ACC112 (cell line): Measurements from ENCODE around the gene TSPEAR.
"Not testable (repeated sequence)": the region's sequence is repeated elsewhere in the genome, so short reads cannot be mapped to it uniquely, and the experiment has no call there.

Experiments used
- H2AFZ ChIP-seq: fragments of 200-600 bp; sonication (generic); one replicate; pipeline ENCODE4 v1.6.0; 2017; ENCODE audit warnings: antibody characterized with exemption, low read length; ENCODE audit not compliant: unreplicated experiment
- H3K27ac ChIP-seq: fragments of 200-600 bp; sonication (generic); 2 replicates; pipeline ENCODE4 v1.5.1; 2014; ENCODE audit warnings: low read depth, mild to moderate bottlenecking, antibody characterized with exemption, low read length, moderate library complexity
- H3K27me3 ChIP-seq: fragments of 200-600 bp; sonication (generic); 2 replicates; pipeline ENCODE4 v1.6.1; 2014; ENCODE audit warnings: mild to moderate bottlenecking, antibody characterized with exemption, low read length, moderate library complexity, mixed read lengths; ENCODE audit not compliant: insufficient read depth
- H3K36me3 ChIP-seq: fragments of 200-600 bp; sonication (generic); 2 replicates; pipeline ENCODE4 v1.6.1; 2016; ENCODE audit warnings: mild to moderate bottlenecking, antibody characterized with exemption, low read length, moderate library complexity, mixed read lengths; ENCODE audit not compliant: insufficient read depth
- H3K4me1 ChIP-seq: fragments of 200-600 bp; sonication (generic); one replicate; pipeline ENCODE4 v1.6.1; 2016; ENCODE audit warnings: low read length, mixed read lengths; ENCODE audit not compliant: insufficient read depth, unreplicated experiment, control insufficient read depth
- H3K4me3 ChIP-seq: fragments of 200-600 bp; sonication (generic); 2 replicates; pipeline ENCODE4 v1.5.1; 2014; ENCODE audit warnings: mild to moderate bottlenecking, low read depth, low read length
- H3K79me2 ChIP-seq: fragments of 200-600 bp; sonication (generic); one replicate; pipeline ENCODE4 v1.6.0; 2016; ENCODE audit warnings: low read length; ENCODE audit not compliant: control insufficient read depth, unreplicated experiment, insufficient read depth

TSPEAR gene

GRCh38 chr21:44594406-44594916 is 116.9 kb downstream of the TSPEAR start:
- no peak overlapping the region for H3K27ac ChIP-seq
- H3K79me2 ChIP-seq: no peaks in the 10 kb centered on the region
- H3K36me3 ChIP-seq: no peaks in the 10 kb centered on the region
- no peak overlapping the region for H3K4me3 ChIP-seq
- no peak overlapping the region for H2AFZ ChIP-seq
- peaks cover 67% of the 10 kb centered on the region for H3K27me3 ChIP-seq
- H3K4me1 ChIP-seq: no peaks in the 10 kb centered on the region

- no peak overlapping the region for H2AFZ ChIP-seq
- H3K79me2 ChIP-seq: no peaks in the 10 kb centered on the region
- no peaks in the 10 kb centered on the region for H3K36me3 ChIP-seq
- no peaks in the 10 kb centered on the region for H3K4me1 ChIP-seq
- no peak overlapping the region for H3K4me3 ChIP-seq
- H3K27me3 ChIP-seq: peaks cover 62% of the 10 kb centered on the region
- no peak overlapping the region for H3K27ac ChIP-seq
Measured at GRCh38 chr21:44593598-44594405, 117.6 kb downstream of the TSPEAR start.

- no peaks in the 10 kb centered on the region for H3K4me1 ChIP-seq
- peaks cover 51% of the 10 kb centered on the region for H3K27me3 ChIP-seq
- H2AFZ ChIP-seq: no peak within 1 kb of the TSS
- no peak within 1 kb of the TSS for H3K27ac ChIP-seq
- no peaks in the 10 kb centered on the region for H3K36me3 ChIP-seq
- H3K4me3 ChIP-seq: no peak within 1 kb of the TSS
- H3K79me2 ChIP-seq: no peaks in the 10 kb centered on the region
Measured at GRCh38 chr21:44592446-44593311, 118.7 kb downstream of the TSPEAR start, which contains the start of gene KRTAP10-6. Gene KRTAP10-6 (minus strand): TSS chr21:44592505. CDS start chr21:44592484, 21 bp downstream.

GRCh38 chr21:44591801-44592130 is 119.6 kb downstream of the TSPEAR start:
- H3K4me1 ChIP-seq, H3K4me3 ChIP-seq, H3K79me2 ChIP-seq, H3K36me3 ChIP-seq, H2AFZ ChIP-seq, H3K27ac ChIP-seq: not testable (repeated sequence)
- peaks cover 43% of the 10 kb centered on the region for H3K27me3 ChIP-seq

GRCh38 chr21:44590897-44591800 is 120.2 kb downstream of the TSPEAR start:
- H3K27me3 ChIP-seq: peaks cover 37% of the 10 kb centered on the region
- not testable (repeated sequence) for H2AFZ ChIP-seq, H3K36me3 ChIP-seq, H3K4me1 ChIP-seq, H3K4me3 ChIP-seq, H3K79me2 ChIP-seq, H3K27ac ChIP-seq

GRCh38 chr21:44590311-44590721 is 121.1 kb downstream of the TSPEAR start:
- H3K27ac ChIP-seq: no peak overlapping the region
- H3K79me2 ChIP-seq: no peaks in the 10 kb centered on the region
- no peaks in the 10 kb centered on the region for H3K4me1 ChIP-seq
- H3K27me3 ChIP-seq: peaks cover 37% of the 10 kb centered on the region
- no peaks in the 10 kb centered on the region for H3K36me3 ChIP-seq
- H2AFZ ChIP-seq: no peak overlapping the region
- H3K4me3 ChIP-seq: no peak overlapping the region

GRCh38 chr21:44589586-44590305 is 121.6 kb downstream of the TSPEAR start:
- H3K79me2 ChIP-seq: no peaks in the 10 kb centered on the region
- H3K27me3 ChIP-seq: peaks cover 37% of the 10 kb centered on the region
- H3K36me3 ChIP-seq: no peaks in the 10 kb centered on the region
- H2AFZ ChIP-seq: no peak overlapping the region
- H3K4me3 ChIP-seq: no peak overlapping the region
- H3K4me1 ChIP-seq: no peaks in the 10 kb centered on the region
- no peak overlapping the region for H3K27ac ChIP-seq

- peaks cover 32% of the 10 kb centered on the region for H3K27me3 ChIP-seq
- H3K4me3 ChIP-seq: no peak overlapping the region
- no peaks in the 10 kb centered on the region for H3K36me3 ChIP-seq
- no peaks in the 10 kb centered on the region for H3K4me1 ChIP-seq
- H3K79me2 ChIP-seq: no peaks in the 10 kb centered on the region
- H2AFZ ChIP-seq: no peak overlapping the region
- H3K27ac ChIP-seq: no peak overlapping the region
Measured at GRCh38 chr21:44589094-44589493, 122.3 kb downstream of the TSPEAR start.

- H3K27me3 ChIP-seq: peaks cover 16% of the 10 kb centered on the region
- H3K4me1 ChIP-seq: no peaks in the 10 kb centered on the region
- no peaks in the 10 kb centered on the region for H3K36me3 ChIP-seq
- H3K79me2 ChIP-seq: no peaks in the 10 kb centered on the region
- H2AFZ ChIP-seq: no peak overlapping the region
- H3K4me3 ChIP-seq: no peak overlapping the region
- no peak overlapping the region for H3K27ac ChIP-seq
Measured at GRCh38 chr21:44585892-44586291, 125.5 kb downstream of the TSPEAR start.

- H2AFZ ChIP-seq: no peak overlapping the region
- no peaks in the 10 kb centered on the region for H3K36me3 ChIP-seq
- no peaks in the 10 kb centered on the region for H3K4me1 ChIP-seq
- H3K27me3 ChIP-seq: peaks cover 16% of the 10 kb centered on the region
- no peak overlapping the region for H3K4me3 ChIP-seq
- no peaks in the 10 kb centered on the region for H3K79me2 ChIP-seq
- no peak overlapping the region for H3K27ac ChIP-seq
Measured at GRCh38 chr21:44583800-44584147, 127.6 kb downstream of the TSPEAR start.
